Measurements from ENCODE around the gene C5orf47.

- no peak for TF ChIP-seq CTCF (conservative IDR thresholded peaks at IDR 0.05 in 1 of 2, IDR thresholded peaks at IDR 0.05 in 1 of 2; ENCODE audit: extremely low read depth in 1 of 2, insufficient read depth in 1 of 2, low read depth in 1 of 2, low read length in 2 of 2)
- TF ChIP-seq EZH2 (IDR thresholded peaks at IDR 0.05; ENCODE audit: borderline replicate concordance, low read length) = no peak
These were observed 42.6 kb upstream of the C5orf47 start for GRCh38 chr5:173946323-173946722.

Measured in mammary epithelial cell (primary cell).